Cardiac fibroblast (primary cell): Measurements from ENCODE around the gene ASXL1.
"Not testable (repeated sequence)": the region's sequence is repeated elsewhere in the genome, so short reads cannot be mapped to it uniquely, and the experiment has no call there.

Experiments used
- DNase-seq, 2 donors: peaks; one replicate each; pipeline versions ENCODE4 v3.0.0 to v3.0.0-alpha.2; 2010; ENCODE audit warnings: low read depth in 2 of 2
- H3K4me3 ChIP-seq, 2 donors: replicated peaks in 1 of 2; 1 replicate in 1 of 2; 2 replicates in 1 of 2; pipeline ENCODE4 v1.5.1; 2011; ENCODE audit warnings: low read depth in 2 of 2, low read length in 2 of 2, mild to moderate bottlenecking in 2 of 2, moderate library complexity in 1 of 2
- CTCF ChIP-seq: IDR thresholded peaks from one replicate; pipeline ENCODE4 v1.5.1; 2011; ENCODE audit warnings: low read depth, mild to moderate bottlenecking, low read length, inconsistent platforms

ASXL1 gene

GRCh38 chr20:32370897-32371296, 12.8 kb downstream of the ASXL1 start:
- TF ChIP-seq CTCF, result no peak
- H3K4me3 ChIP-seq, result no peak overlapping the region
- DNase-seq, result no peak

- no peak overlapping the region for H3K4me3 ChIP-seq
- no peak for TF ChIP-seq CTCF
- DNase-seq, result peak; percentile 22 to 26
These were observed 20.3 kb downstream of the ASXL1 start for GRCh38 chr20:32378461-32378860.

DNA sequence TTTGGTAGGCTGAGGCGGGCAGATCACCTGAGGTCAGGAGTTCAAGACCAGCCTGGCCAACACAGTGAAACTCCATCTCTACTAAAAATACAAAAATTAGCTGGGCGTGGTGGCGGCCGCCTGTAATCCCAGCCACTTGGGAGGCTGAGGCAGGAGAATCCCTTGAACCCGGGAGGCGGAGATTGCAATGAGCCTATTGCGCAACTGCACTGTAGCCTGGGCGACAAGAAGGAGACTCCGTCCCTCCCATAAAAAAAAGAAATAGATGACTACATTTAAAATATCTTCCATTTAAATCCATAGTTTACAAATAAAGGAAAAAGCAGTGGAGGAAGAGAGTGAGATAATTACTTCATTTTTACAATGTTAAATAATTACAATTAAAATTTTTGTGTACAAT, 21.9 kb downstream of the ASXL1 start:
- DNase-seq, H3K4me3 ChIP-seq: not testable (repeated sequence)

DNA sequence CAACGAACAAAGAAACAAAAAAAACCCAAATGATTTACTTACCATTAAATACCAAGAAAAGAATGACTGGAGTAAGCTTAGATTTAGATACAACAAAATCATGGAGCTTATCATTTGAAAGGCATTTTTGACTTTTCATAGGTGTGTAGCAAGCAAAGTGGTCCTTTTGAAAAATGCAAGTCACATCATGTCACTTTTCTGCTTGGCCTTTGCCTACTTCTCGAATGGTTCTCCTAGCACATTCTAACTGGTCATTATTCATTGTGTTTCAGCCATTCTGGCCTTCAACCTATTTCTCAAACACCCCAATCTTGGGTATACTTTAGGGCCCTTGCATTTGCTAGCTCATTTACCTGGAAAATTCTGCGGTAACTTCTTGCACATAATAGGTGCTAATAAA, 22.6 kb downstream of the ASXL1 start:
- no peak for DNase-seq
- H3K4me3 ChIP-seq, result no peak overlapping the region
- TF ChIP-seq CTCF, result no peak

GRCh38 chr20:32382102-32382950, 24.2 kb downstream of the ASXL1 start:
- TF ChIP-seq CTCF, result no peak
- no peak overlapping the region for H3K4me3 ChIP-seq
- no peak for DNase-seq

- not testable (repeated sequence) for H3K4me3 ChIP-seq, DNase-seq
These were observed 25.3 kb downstream of the ASXL1 start for GRCh38 chr20:32383441-32383840.

DNA sequence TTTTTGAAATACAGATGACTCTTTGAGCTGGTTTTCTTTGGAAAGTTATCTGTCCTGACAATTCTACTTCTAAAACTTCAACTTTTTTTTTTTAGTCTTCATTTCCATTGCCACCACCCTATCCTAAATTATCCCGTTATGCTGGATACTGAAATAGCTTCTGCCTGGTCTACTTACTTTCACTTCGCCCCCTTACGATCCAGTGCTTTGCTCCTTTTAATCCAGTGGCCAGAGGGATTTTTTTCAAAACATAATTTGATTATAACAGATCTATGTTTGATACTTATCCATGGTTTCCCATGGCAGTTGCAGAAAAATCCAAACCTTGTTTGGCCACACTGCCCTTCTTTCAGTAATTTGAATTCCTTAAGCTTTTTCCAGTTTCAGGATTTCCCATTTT, 27.4 kb downstream of the ASXL1 start:
- no peak overlapping the region for H3K4me3 ChIP-seq
- DNase-seq, result no peak
- TF ChIP-seq CTCF, result no peak

DNA sequence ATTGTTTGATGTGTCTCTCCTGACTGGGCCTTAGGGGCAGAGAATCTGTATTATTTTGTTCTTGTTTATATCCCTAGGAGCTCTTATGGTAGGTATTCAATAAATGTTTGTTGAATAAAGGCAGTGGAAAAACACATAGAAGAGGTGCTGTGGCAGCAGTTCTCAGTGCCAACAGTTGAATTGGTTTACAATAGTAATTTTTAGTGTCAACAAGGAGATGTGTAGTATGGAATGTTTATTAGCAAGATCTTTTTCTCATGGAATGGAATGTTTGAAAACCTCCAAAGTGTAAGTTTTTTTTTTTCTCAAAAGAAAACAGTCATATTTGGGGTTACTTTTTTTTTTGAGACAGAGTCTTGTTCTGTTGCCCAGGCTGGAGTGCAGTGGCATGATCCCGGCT, 28.0 kb downstream of the ASXL1 start:
- no peak overlapping the region for H3K4me3 ChIP-seq
- TF ChIP-seq CTCF, result no peak
- no peak for DNase-seq
